GM12878 (cell line): ENCODE data around the gene CIDEA. TPM values are rescaled to one million over a fixed set of nuclear protein-coding genes. Genes with fewer than 3 reads are reported as not detected.

Experiments
- ATAC-seq: fragments of 200-7000 bp; cut with Tn5 transposase; 3 replicates; pipeline ENCODE4 v1.9.1; 2020; ENCODE audit warnings: mild to moderate bottlenecking, moderate library complexity
- BruUV-seq: library from RNA; stranded (reverse); fragments of 400-500 nt; replicated peaks from 2 replicates; lab custom pipeline; 2021; lab: Mats Ljungman, UMichigan
- CTCF ChIA-PET: fragments of 300-600 bp; sonication (Branson Sonifier 250); formaldehyde crosslinking; extraction: SDS; loops from one replicate; lab custom pipeline; 2021; ENCODE audit warnings: inconsistent platforms; lab: Yijun Ruan, JAX
- POLR2A ChIA-PET: fragments of 350-600 bp; formaldehyde crosslinking; extraction: SDS; loops from one replicate; lab custom pipeline; 2021; ENCODE audit warnings: inconsistent platforms; lab: Charles Lee
- RAD21 ChIA-PET: fragments of 300-600 bp; sonication (Branson Sonifier 250); formaldehyde crosslinking; loops from one replicate; lab custom pipeline; 2023; ENCODE audit warnings: antibody characterized with exemption; ENCODE audit not compliant: unreplicated experiment; lab: Charles Lee
- SMC1A ChIA-PET: fragments of 300-600 bp; sonication (Branson Sonifier 250); formaldehyde crosslinking; loops from one replicate; lab custom pipeline; 2023; ENCODE audit not compliant: unreplicated experiment, uncharacterized antibody; lab: Charles Lee
- DNase-seq: peaks from one replicate; pipeline ENCODE4 v3.0.0-alpha.2; 2011; ENCODE audit warnings: low read depth, low spot score
- FAIRE-seq: peaks from 3 replicates; lab custom pipeline; 2011; peaks lifted over from hg19 to GRCh38; lab: Jason Lieb, UNC
- H2AFZ ChIP-seq: 2 replicates; pipeline ENCODE4 v1.6.0; 2011; ENCODE audit warnings: low read depth, low read length, control low read depth; ENCODE audit not compliant: control insufficient read depth
- H3K27ac ChIP-seq: 2 replicates; pipeline ENCODE4 v1.5.1; 2011; ENCODE audit warnings: control low read depth; ENCODE audit not compliant: control insufficient read depth, insufficient read depth
- H3K27me3 ChIP-seq, 2 experiments: replicated peaks in 1 of 2; 2 replicates each; pipeline versions ENCODE4 v1.6.0 to v1.6.1; 2011; ENCODE audit warnings: low read length in 1 of 2; ENCODE audit not compliant: control insufficient read depth in 2 of 2, insufficient read depth in 2 of 2
- H3K36me3 ChIP-seq, 2 experiments: 2 replicates each; pipeline ENCODE4 v1.5.1; 2011; ENCODE audit warnings: low read length in 1 of 2; ENCODE audit not compliant: control insufficient read depth in 2 of 2, insufficient read depth in 2 of 2
- H3K4me1 ChIP-seq: 2 replicates; pipeline ENCODE4 v1.6.1; 2011; ENCODE audit warnings: mild to moderate bottlenecking, low read length, moderate library complexity, mixed read lengths; ENCODE audit not compliant: control insufficient read depth, insufficient read depth
- H3K4me2 ChIP-seq: 2 replicates; pipeline ENCODE4 v1.6.0; 2011; ENCODE audit warnings: control low read depth; ENCODE audit not compliant: control insufficient read depth, insufficient read depth
- H3K4me3 ChIP-seq: fragments of 200-600 bp; sonication (generic); 2 replicates; pipeline ENCODE4 v1.5.1; 2016
- H3K79me2 ChIP-seq: 2 replicates; pipeline ENCODE4 v1.6.0; 2011; ENCODE audit warnings: low read length; ENCODE audit not compliant: control insufficient read depth, insufficient read depth
- H3K9ac ChIP-seq: 2 replicates; pipeline ENCODE4 v1.8.0; 2011; ENCODE audit warnings: low read length, control low read depth, mixed read lengths; ENCODE audit not compliant: control insufficient read depth, insufficient read depth
- H3K9me3 ChIP-seq: replicated peaks from 3 replicates; pipeline ENCODE4 v1.5.1; 2011; ENCODE audit warnings: mild to moderate bottlenecking, low read length; ENCODE audit not compliant: control insufficient read depth, insufficient read depth
- H4K20me1 ChIP-seq: 2 replicates; pipeline ENCODE4 v1.6.0; 2011; ENCODE audit not compliant: control insufficient read depth, insufficient read depth
- BHLHE40 ChIP-seq, 2 experiments: fragments of 450-650 bp in 1 of 2; IDR thresholded peaks; 2 replicates each; pipeline ENCODE4 v1.6.1; 2011 to 2017; ENCODE audit warnings: low read depth in 2 of 2, borderline replicate concordance in 1 of 2, improper control_type of control experiment in 1 of 2, low read length in 1 of 2, mild to moderate bottlenecking in 1 of 2
- RFX5 ChIP-seq: IDR thresholded peaks from 2 replicates; pipeline ENCODE4 v1.6.1; 2011; ENCODE audit warnings: low read depth, low read length, improper control_type of control experiment
- ZSCAN29 ChIP-seq: fragments of 450-650 bp; IDR thresholded peaks from 2 replicates; pipeline ENCODE4 v1.6.1; 2017; ENCODE audit warnings: mild to moderate bottlenecking, moderate library complexity
- WGBS: methylation state at CpG from one replicate; pipeline ENCODE4 v1.1.6; 2016; ENCODE audit warnings: low lambda C conversion rate; ENCODE audit not compliant: insufficient replicate concordance, insufficient coverage; ENCODE audit errors: missing lambda C conversion rate; 5-methylcytosine and 5-hydroxymethylcytosine counted together
- in situ Hi-C: fragments of 300-500 bp; cut with MboI; formaldehyde crosslinking; loops from 9 replicates; pipeline ENCODE4 v1.14.3; 2018; ENCODE audit warnings: mixed read lengths
- intact Hi-C: fragments of 100-400 bp; cut with micrococcal nuclease; formaldehyde crosslinking; loops from one replicate; pipeline ENCODE4 v1.14.2; 2022; ENCODE audit not compliant: unreplicated experiment
- polyA plus RNA-seq, 11 experiments: library from polyadenylated mRNA; depleted of rRNA in 4 of 11; unstranded in 6 of 11; stranded (reverse) in 5 of 11; fragments of >200 nt; fragmentation: Nextera tagmentation in 4 of 11; fragmentation: Illumina TruSeq in 1 of 11; extraction: Ambion mirVana in 4 of 11; extraction: Trizol in 1 of 11; gene quantifications; 1 replicate in 1 of 11; 2 replicates in 10 of 11; pipeline versions ENCODE4 v1.2.1 to v1.2.3, GENCODE V29; 2011 to 2016; ENCODE audit warnings: inconsistent platforms in 2 of 11, missing spikeins in 2 of 11, low read depth in 1 of 11
- total RNA-seq, 4 experiments: library from RNA; depleted of rRNA in 3 of 4; stranded (reverse); fragments of >200 nt in 3 of 4; fragmentation: Illumina TruSeq in 1 of 4; extraction: Trizol in 1 of 4; gene quantifications; 2 replicates each; pipeline versions ENCODE4 v1.2.1 to v1.2.3, GENCODE V29; 2013 to 2021
- TF ChIP-seq, protein P1 (sequence below), 3 experiments: IDR thresholded peaks in 2 of 3; conservative IDR thresholded peaks in 1 of 3; 2 replicates each; pipeline ENCODE4 v1.5.1; 2011; ENCODE audit warnings: low read depth in 3 of 3, low read length in 3 of 3, mild to moderate bottlenecking in 3 of 3, control low read depth in 2 of 3, moderate library complexity in 2 of 3, inconsistent platforms in 1 of 3, mixed read lengths in 1 of 3; ENCODE audit not compliant: control insufficient read depth in 2 of 3, insufficient read depth in 1 of 3; ENCODE audit errors: extremely low read depth in 1 of 3

CIDEA gene
- total and polyA plus RNA-seq, 10 of the 15 experiments (the other 5 are each of a cell fraction or from before 2014, with no cell fraction given) = not detected

- in situ Hi-C loops = no loop called here
- DNase-seq = no peak
- SMC1A ChIA-PET = interaction anchor here (1.0 kb wide), 1 partner anchor 10 kb away, joined by 3 read pairs; no protein-coding TSS in a partner anchor
- intact Hi-C loops = no loop called here
- no peak for FAIRE-seq
- peak overlapping the region; percentile 68 for H2AFZ ChIP-seq
- peak; percentile 98 for TF ChIP-seq ZSCAN29
- TF ChIP-seq, protein P1, sequence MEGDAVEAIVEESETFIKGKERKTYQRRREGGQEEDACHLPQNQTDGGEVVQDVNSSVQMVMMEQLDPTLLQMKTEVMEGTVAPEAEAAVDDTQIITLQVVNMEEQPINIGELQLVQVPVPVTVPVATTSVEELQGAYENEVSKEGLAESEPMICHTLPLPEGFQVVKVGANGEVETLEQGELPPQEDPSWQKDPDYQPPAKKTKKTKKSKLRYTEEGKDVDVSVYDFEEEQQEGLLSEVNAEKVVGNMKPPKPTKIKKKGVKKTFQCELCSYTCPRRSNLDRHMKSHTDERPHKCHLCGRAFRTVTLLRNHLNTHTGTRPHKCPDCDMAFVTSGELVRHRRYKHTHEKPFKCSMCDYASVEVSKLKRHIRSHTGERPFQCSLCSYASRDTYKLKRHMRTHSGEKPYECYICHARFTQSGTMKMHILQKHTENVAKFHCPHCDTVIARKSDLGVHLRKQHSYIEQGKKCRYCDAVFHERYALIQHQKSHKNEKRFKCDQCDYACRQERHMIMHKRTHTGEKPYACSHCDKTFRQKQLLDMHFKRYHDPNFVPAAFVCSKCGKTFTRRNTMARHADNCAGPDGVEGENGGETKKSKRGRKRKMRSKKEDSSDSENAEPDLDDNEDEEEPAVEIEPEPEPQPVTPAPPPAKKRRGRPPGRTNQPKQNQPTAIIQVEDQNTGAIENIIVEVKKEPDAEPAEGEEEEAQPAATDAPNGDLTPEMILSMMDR (IDR thresholded peaks at IDR 0.05 in 2 of 3, conservative IDR thresholded peaks at IDR 0.05 in 1 of 3; ENCODE audit: control insufficient read depth in 2 of 3, extremely low read depth in 1 of 3, insufficient read depth in 1 of 3, low read depth in 3 of 3, low read length in 3 of 3) = peak in 1 of 3 experiments; percentile 14; a peak in 1 of 6 replicates
- peak; percentile 22 to 49; a peak in 2 of 4 replicates for TF ChIP-seq BHLHE40 (IDR thresholded peaks at IDR 0.05; ENCODE audit: borderline replicate concordance in 1 of 2, low read depth in 2 of 2, low read length in 1 of 2)
- no peak for TF ChIP-seq RFX5
- no TSS peak for BruUV-seq
- ATAC-seq = peak; percentile 16
- 19% methylated on average over 39 of the region's 39 CpGs for WGBS
- H3K4me3 ChIP-seq = peak overlapping the region; percentile 67
- peak overlapping the region; percentile 32 for H3K4me2 ChIP-seq
- peaks cover 15% of the 10 kb centered on the region for H3K79me2 ChIP-seq
- 0 out of 4 replicates have a peak, but pooled peaks cover 0 to 1% of the 10 kb centered on the region in 2 experiments for H3K27me3 ChIP-seq
- no peaks in the 10 kb centered on the region for H3K36me3 ChIP-seq
- H4K20me1 ChIP-seq = no peaks in the 10 kb centered on the region
- H3K4me1 ChIP-seq = no peaks in the 10 kb centered on the region
- CTCF ChIA-PET = no interaction called here
- peaks cover 5% of the 10 kb centered on the region; the same call in 2 of the 3 replicates for H3K9me3 ChIP-seq
- H3K9ac ChIP-seq = peak overlapping the region; percentile 10; the same call in 1 of the 2 replicates
- POLR2A ChIA-PET = no interaction called here
- RAD21 ChIA-PET = interaction anchor here (0.9 to 1.5 kb wide), 2 partner anchors 14 to 70 kb away, joined by 3 to 8 read pairs; partner anchors contain the start of gene AFG3L2
- H3K27ac ChIP-seq = no peak overlapping the region
Observed at GRCh38 chr18:12306752-12307700, 52.9 kb downstream of the CIDEA start.
